H9 (cell line): ENCODE measurements around the gene NUMBL. TPM values are rescaled to one million over a fixed set of nuclear protein-coding genes. Genes with fewer than 3 reads are reported as not detected.

Experiments used
- DNase-seq: peaks from one replicate; pipeline ENCODE4 v3.0.0-alpha.2; 2017
- H2AFZ ChIP-seq: one replicate; pipeline ENCODE4 v1.6.1; 2013; ENCODE audit warnings: mild to moderate bottlenecking, low read length, control low read depth, moderate library complexity
- H2AK5ac ChIP-seq: 2 replicates; pipeline ENCODE4 v1.6.1; 2013; ENCODE audit warnings: low read length, control low read depth, mixed read lengths; ENCODE audit not compliant: insufficient read length
- H2BK120ac ChIP-seq: one replicate; pipeline ENCODE4 v1.6.1; 2013; ENCODE audit warnings: low read depth, mild to moderate bottlenecking, low read length, control low read depth, inconsistent platforms; ENCODE audit not compliant: poor library complexity, severe bottlenecking
- H2BK12ac ChIP-seq: 2 replicates; pipeline ENCODE4 v1.6.1; 2013; ENCODE audit warnings: low read length, control low read depth, mixed read lengths, low read depth; ENCODE audit not compliant: insufficient read length
- H2BK15ac ChIP-seq: 2 replicates; pipeline ENCODE4 v1.6.1; 2013; ENCODE audit warnings: low read depth, low read length, control low read depth
- H2BK20ac ChIP-seq: one replicate; pipeline ENCODE4 v1.6.1; 2013; ENCODE audit warnings: low read depth, mild to moderate bottlenecking, low read length, control low read depth, inconsistent platforms; ENCODE audit not compliant: poor library complexity, severe bottlenecking
- H2BK5ac ChIP-seq: 2 replicates; pipeline ENCODE4 v1.6.1; 2013; ENCODE audit warnings: low read length, control low read depth, mixed read lengths; ENCODE audit not compliant: insufficient read length
- H3K14ac ChIP-seq: 2 replicates; pipeline ENCODE4 v1.6.1; 2013; ENCODE audit warnings: low read length, control low read depth; ENCODE audit not compliant: insufficient read depth
- H3K18ac ChIP-seq: 2 replicates; pipeline ENCODE4 v1.6.1; 2013; ENCODE audit warnings: low read depth, mild to moderate bottlenecking, mixed read lengths, low read length, control low read depth; ENCODE audit not compliant: insufficient read length
- H3K23ac ChIP-seq: 2 replicates; pipeline ENCODE4 v1.6.1; 2013; ENCODE audit warnings: low read length, control low read depth, mixed read lengths, low read depth; ENCODE audit not compliant: insufficient read length
- H3K23me2 ChIP-seq: 2 replicates; pipeline ENCODE4 v1.6.1; 2013; ENCODE audit warnings: low read depth, mild to moderate bottlenecking, mixed read lengths, low read length, control low read depth; ENCODE audit not compliant: insufficient read length, poor library complexity, severe bottlenecking
- H3K27ac ChIP-seq: 2 replicates; pipeline ENCODE4 v1.5.1; 2013; ENCODE audit warnings: low read length, control low read depth, mixed read lengths, low read depth; ENCODE audit not compliant: insufficient read length
- H3K27me3 ChIP-seq: 2 replicates; pipeline ENCODE4 v1.6.1; 2013; ENCODE audit warnings: low read length, control low read depth, inconsistent platforms; ENCODE audit not compliant: insufficient read depth
- H3K4ac ChIP-seq: 2 replicates; pipeline ENCODE4 v1.6.1; 2013; ENCODE audit warnings: low read depth, mild to moderate bottlenecking, control low read depth, inconsistent platforms, low read length, moderate library complexity
- H3K4me1 ChIP-seq: 2 replicates; pipeline ENCODE4 v1.6.1; 2013; ENCODE audit warnings: low read length, control low read depth, inconsistent platforms; ENCODE audit not compliant: insufficient read depth
- H3K4me2 ChIP-seq: 2 replicates; pipeline ENCODE4 v1.6.1; 2013; ENCODE audit warnings: low read length, control low read depth, mixed read lengths; ENCODE audit not compliant: insufficient read length, insufficient read depth
- H3K56ac ChIP-seq: 2 replicates; pipeline ENCODE4 v1.6.1; 2013; ENCODE audit warnings: low read depth, mild to moderate bottlenecking, mixed read lengths, low read length, control low read depth; ENCODE audit not compliant: insufficient read length
- H3K79me1 ChIP-seq: 2 replicates; pipeline ENCODE4 v1.6.1; 2013; ENCODE audit warnings: low read depth, mild to moderate bottlenecking, moderate library complexity, low read length, control low read depth, inconsistent platforms; ENCODE audit not compliant: insufficient read depth, poor library complexity, severe bottlenecking
- H3K79me2 ChIP-seq: 2 replicates; pipeline ENCODE4 v1.6.1; 2013; ENCODE audit warnings: low read length, control low read depth, inconsistent platforms; ENCODE audit not compliant: insufficient read depth
- H3K9ac ChIP-seq: 2 replicates; pipeline ENCODE4 v1.6.1; 2013; ENCODE audit warnings: low read length, control low read depth, mixed read lengths; ENCODE audit not compliant: insufficient read length; ENCODE audit errors: extremely low read depth
- H3K9me3 ChIP-seq: one replicate; pipeline ENCODE4 v1.6.1; 2013; ENCODE audit warnings: low read depth, low read length, inconsistent platforms; ENCODE audit not compliant: control insufficient read depth
- H3T11ph ChIP-seq: one replicate; pipeline ENCODE4 v1.6.1; 2013; ENCODE audit warnings: mild to moderate bottlenecking, low read length, control low read depth, inconsistent platforms
- H4K20me1 ChIP-seq: one replicate; pipeline ENCODE4 v1.6.1; 2013; ENCODE audit not compliant: control insufficient read depth, insufficient read length, insufficient read depth
- H4K5ac ChIP-seq: 2 replicates; pipeline ENCODE4 v1.6.1; 2013; ENCODE audit warnings: low read depth, mild to moderate bottlenecking, mixed read lengths, low read length, control low read depth; ENCODE audit not compliant: insufficient read length
- H4K8ac ChIP-seq: replicated peaks from 2 replicates; pipeline ENCODE4 v1.6.1; 2013; ENCODE audit warnings: low read length, control low read depth, mixed read lengths, low read depth; ENCODE audit not compliant: insufficient read length
- H4K91ac ChIP-seq: 2 replicates; pipeline ENCODE4 v1.6.1; 2013; ENCODE audit warnings: low read depth, mild to moderate bottlenecking, moderate library complexity, mixed read lengths, low read length, control low read depth; ENCODE audit not compliant: insufficient read length
- H3K27ac Mint-ChIP-seq, 3 experiments: 2 replicates in 2 of 3; 3 replicates in 1 of 3; pipeline ENCODE4 v1.8.0; 2020 to 2021; ENCODE audit warnings: mixed read lengths in 3 of 3, mild to moderate bottlenecking in 1 of 3, moderate library complexity in 1 of 3
- H3K27me3 Mint-ChIP-seq: 2 replicates; pipeline ENCODE4 v1.8.0; 2021; ENCODE audit warnings: low read depth, mild to moderate bottlenecking, moderate library complexity, mixed read lengths
- H3K36me3 Mint-ChIP-seq, 3 experiments: 2 replicates in 2 of 3; 3 replicates in 1 of 3; pipeline ENCODE4 v1.8.0; 2020 to 2021; ENCODE audit warnings: low read depth in 3 of 3, mixed read lengths in 3 of 3; ENCODE audit not compliant: insufficient read depth in 1 of 3
- H3K4me1 Mint-ChIP-seq, 2 experiments: 2 replicates each; pipeline ENCODE4 v1.8.0; 2020; ENCODE audit warnings: mixed read lengths in 2 of 2
- H3K4me3 Mint-ChIP-seq, 2 experiments: 2 replicates in 1 of 2; 3 replicates in 1 of 2; pipeline ENCODE4 v1.8.0; 2020 to 2021; ENCODE audit warnings: mild to moderate bottlenecking in 2 of 2, mixed read lengths in 2 of 2, moderate library complexity in 1 of 2
- H3K9me3 Mint-ChIP-seq, 2 experiments: 2 replicates in 1 of 2; 3 replicates in 1 of 2; pipeline ENCODE4 v1.8.0; 2020; ENCODE audit warnings: mild to moderate bottlenecking in 2 of 2, mixed read lengths in 2 of 2, moderate library complexity in 1 of 2
- WGBS: extraction: QIAGEN DNeasy Blood & Tissue Kit; methylation state at CpG from one replicate; pipeline ENCODE4 v1.1.7; 2013; ENCODE audit warnings: missing lambda C conversion rate, low lambda C conversion rate, mixed read lengths; ENCODE audit not compliant: insufficient read length; ENCODE audit errors: extremely low coverage; 5-methylcytosine and 5-hydroxymethylcytosine counted together
- total RNA-seq: library from RNA; stranded (reverse); gene quantifications from 2 replicates; pipeline ENCODE4 v1.2.1, GENCODE V29; 2021
- TF ChIP-seq, protein P1 (sequence below): fragments of 200-600 bp; sonication (generic); conservative IDR thresholded peaks from 3 replicates; pipeline ENCODE4 v1.8.0; 2021; ENCODE audit warnings: antibody characterized with exemption, mild to moderate bottlenecking

Gene NUMBL
- total RNA-seq, 1 experiment from 2014 or later: 34.5 TPM

DNA sequence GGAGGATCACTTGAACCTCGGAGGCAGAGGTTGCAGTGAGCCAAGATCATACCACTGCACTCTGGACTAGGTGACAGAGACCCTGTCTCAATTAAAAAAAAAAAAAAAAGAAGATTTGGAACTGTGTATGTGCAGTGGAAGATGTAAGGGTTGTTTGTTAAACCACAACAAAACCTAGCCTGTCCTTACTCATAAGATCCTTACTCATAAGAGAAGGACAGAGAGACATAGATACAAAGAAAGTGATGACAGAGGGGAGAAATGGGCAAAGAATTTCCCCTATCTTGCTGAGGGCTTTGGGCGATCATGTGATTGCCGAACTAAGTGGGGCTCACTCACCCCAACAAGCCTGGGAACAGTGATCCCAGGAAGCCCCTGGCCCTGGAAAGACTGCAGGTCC, 34.4 kb upstream of the NUMBL start:
- Histone ChIP-seq H3K27me3 (no peaks in the 10 kb centered on the region), H3K4me2 (no peak overlapping the region), H4K5ac (no peak overlapping the region), H3K23ac (no peak overlapping the region), H2AK5ac (no peak overlapping the region), H2BK12ac (no peak overlapping the region), H3K79me2 (peaks cover 2% of the 10 kb centered on the region; the same call in 1 of the 2 replicates), H3K4me1 (no peaks in the 10 kb centered on the region), H2BK5ac (no peak overlapping the region), H3K9ac (no peak overlapping the region), H3K23me2 (no peaks in the 10 kb centered on the region), H4K20me1 (no peaks in the 10 kb centered on the region), H2BK15ac (no peak overlapping the region), H3K14ac (no peak overlapping the region), H3K27ac (no peak overlapping the region), H3K56ac (no peak overlapping the region), H3K9me3 (no peaks in the 10 kb centered on the region), H4K8ac (no peak overlapping the region), H2AFZ (no peak overlapping the region), H3K18ac (no peak overlapping the region), H4K91ac (no peak overlapping the region), H3K79me1 (no peaks in the 10 kb centered on the region), H2BK120ac (no peak overlapping the region), H3T11ph (no peak overlapping the region), H2BK20ac (no peak overlapping the region), H3K4ac (no peak overlapping the region)
- H3K9me3 Mint-ChIP-seq: peaks cover 0 to 3% of the 10 kb centered on the region in 2 experiments; a peak in 2 of 5 replicates
- peaks cover 0 to 6% of the 10 kb centered on the region in 2 experiments; a peak in 3 of 4 replicates for H3K4me1 Mint-ChIP-seq
- H3K27ac Mint-ChIP-seq: no peak overlapping the region
- TF ChIP-seq, protein P1, sequence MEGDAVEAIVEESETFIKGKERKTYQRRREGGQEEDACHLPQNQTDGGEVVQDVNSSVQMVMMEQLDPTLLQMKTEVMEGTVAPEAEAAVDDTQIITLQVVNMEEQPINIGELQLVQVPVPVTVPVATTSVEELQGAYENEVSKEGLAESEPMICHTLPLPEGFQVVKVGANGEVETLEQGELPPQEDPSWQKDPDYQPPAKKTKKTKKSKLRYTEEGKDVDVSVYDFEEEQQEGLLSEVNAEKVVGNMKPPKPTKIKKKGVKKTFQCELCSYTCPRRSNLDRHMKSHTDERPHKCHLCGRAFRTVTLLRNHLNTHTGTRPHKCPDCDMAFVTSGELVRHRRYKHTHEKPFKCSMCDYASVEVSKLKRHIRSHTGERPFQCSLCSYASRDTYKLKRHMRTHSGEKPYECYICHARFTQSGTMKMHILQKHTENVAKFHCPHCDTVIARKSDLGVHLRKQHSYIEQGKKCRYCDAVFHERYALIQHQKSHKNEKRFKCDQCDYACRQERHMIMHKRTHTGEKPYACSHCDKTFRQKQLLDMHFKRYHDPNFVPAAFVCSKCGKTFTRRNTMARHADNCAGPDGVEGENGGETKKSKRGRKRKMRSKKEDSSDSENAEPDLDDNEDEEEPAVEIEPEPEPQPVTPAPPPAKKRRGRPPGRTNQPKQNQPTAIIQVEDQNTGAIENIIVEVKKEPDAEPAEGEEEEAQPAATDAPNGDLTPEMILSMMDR: no peak
- H3K4me3 Mint-ChIP-seq: no peak overlapping the region
- no CpG with 5 or more reads among the region's 3 CpGs for WGBS
- peaks cover 14 to 60% (median 30%) of the 10 kb centered on the region in 3 experiments; a peak in 6 of 7 replicates for H3K36me3 Mint-ChIP-seq
- no peak for DNase-seq
- H3K27me3 Mint-ChIP-seq: no peaks in the 10 kb centered on the region
